ENCODE data around the gene SLC49A4. TPM values are rescaled to one million over a fixed set of nuclear protein-coding genes. Genes with fewer than 3 reads are reported as not detected.
"Not testable (repeated sequence)": the region's sequence is repeated elsewhere in the genome, so short reads cannot be mapped to it uniquely, and the experiment has no call there.

The SLC49A4 gene, protein sequence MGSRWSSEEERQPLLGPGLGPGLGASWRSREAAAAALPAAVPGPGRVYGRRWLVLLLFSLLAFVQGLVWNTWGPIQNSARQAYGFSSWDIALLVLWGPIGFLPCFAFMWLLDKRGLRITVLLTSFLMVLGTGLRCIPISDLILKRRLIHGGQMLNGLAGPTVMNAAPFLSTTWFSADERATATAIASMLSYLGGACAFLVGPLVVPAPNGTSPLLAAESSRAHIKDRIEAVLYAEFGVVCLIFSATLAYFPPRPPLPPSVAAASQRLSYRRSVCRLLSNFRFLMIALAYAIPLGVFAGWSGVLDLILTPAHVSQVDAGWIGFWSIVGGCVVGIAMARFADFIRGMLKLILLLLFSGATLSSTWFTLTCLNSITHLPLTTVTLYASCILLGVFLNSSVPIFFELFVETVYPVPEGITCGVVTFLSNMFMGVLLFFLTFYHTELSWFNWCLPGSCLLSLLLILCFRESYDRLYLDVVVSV
- 10 to 100 TPM; 21.2 to 25.7 (median 24.1) TPM for total RNA-seq

DNA sequence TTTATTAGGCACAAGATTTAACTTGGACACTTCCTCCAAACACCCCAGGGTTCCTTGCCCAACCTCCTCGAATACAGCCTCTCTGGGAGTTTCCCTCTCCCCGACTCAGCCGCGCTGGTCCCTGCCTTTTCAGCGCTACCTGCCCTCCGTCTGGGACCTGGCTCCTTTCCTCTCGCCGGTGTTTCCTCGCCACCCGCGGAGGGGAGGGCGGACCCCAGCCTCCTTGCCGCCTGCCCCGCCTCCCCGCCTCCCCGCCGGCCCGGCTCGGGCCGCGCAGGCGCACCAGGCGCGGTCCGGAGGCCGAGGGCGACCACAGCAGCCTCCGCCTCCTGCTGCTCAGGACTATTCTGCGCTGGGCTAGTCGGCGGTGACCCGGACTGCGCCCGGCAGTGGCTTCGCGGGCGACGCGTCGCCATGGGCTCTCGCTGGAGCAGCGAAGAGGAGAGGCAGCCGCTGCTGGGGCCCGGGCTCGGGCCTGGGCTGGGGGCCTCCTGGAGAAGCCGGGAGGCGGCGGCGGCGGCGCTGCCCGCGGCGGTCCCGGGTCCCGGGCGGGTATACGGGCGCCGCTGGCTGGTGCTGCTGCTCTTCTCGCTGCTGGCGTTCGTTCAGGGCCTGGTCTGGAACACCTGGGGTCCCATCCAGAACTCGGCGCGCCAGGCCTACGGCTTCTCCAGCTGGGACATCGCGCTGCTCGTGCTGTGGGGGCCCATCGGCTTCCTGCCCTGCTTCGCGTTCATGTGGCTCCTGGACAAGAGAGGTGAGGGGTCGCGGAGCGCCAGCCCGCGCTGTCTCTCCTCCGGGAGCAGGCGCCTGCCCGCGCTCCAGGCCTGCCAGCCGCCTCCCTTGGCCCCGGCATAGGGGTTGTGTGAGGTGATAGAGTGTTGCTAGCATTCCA is at the start of gene SLC49A4:
TSS of gene SLC49A4 (plus strand) at position 291 of the 895 bp plus-strand sequence. CDS start at position 415, 124 bp downstream.
- no peaks in the 10 kb centered on the region for H3K36me3 ChIP-seq
- no peaks in the 10 kb centered on the region for H3K9me3 ChIP-seq
- whole genome bisulfite sequencing, result under 1% methylated on average over 26 of the region's 84 CpGs
- intact Hi-C loops (cut with DNase I), result loop anchor here (10.0 kb wide), 1 partner anchor 230 kb away; the partner anchor contains the start of genes DTX3L and PARP9
- peaks cover 4 to 39% (median 34%) of the 10 kb centered on the region in 4 donors for H3K4me1 ChIP-seq
- H3K27ac ChIP-seq (replicated peaks in 1 of 4), result peak within 1 kb of the TSS; percentile 97 to 98 (median 98)
- DNase-seq (ENCODE audit: extremely low spot score), result no peak
- H3K27me3 ChIP-seq, result no peaks in the 10 kb centered on the region
- TF ChIP-seq EP300 (IDR thresholded peaks at IDR 0.05) (peak; percentile 33), POLR2AphosphoS5 (IDR thresholded peaks at IDR 0.05) (peak; percentile 76 to 86), POLR2A (IDR thresholded peaks at IDR 0.05; ENCODE audit: low read depth) (peak; percentile 80)
- TF ChIP-seq, protein P1, sequence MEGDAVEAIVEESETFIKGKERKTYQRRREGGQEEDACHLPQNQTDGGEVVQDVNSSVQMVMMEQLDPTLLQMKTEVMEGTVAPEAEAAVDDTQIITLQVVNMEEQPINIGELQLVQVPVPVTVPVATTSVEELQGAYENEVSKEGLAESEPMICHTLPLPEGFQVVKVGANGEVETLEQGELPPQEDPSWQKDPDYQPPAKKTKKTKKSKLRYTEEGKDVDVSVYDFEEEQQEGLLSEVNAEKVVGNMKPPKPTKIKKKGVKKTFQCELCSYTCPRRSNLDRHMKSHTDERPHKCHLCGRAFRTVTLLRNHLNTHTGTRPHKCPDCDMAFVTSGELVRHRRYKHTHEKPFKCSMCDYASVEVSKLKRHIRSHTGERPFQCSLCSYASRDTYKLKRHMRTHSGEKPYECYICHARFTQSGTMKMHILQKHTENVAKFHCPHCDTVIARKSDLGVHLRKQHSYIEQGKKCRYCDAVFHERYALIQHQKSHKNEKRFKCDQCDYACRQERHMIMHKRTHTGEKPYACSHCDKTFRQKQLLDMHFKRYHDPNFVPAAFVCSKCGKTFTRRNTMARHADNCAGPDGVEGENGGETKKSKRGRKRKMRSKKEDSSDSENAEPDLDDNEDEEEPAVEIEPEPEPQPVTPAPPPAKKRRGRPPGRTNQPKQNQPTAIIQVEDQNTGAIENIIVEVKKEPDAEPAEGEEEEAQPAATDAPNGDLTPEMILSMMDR (IDR thresholded peaks at IDR 0.05), result no peak
- peak within 1 kb of the TSS; percentile 89 to 98 (median 92) for H3K4me3 ChIP-seq

DNA sequence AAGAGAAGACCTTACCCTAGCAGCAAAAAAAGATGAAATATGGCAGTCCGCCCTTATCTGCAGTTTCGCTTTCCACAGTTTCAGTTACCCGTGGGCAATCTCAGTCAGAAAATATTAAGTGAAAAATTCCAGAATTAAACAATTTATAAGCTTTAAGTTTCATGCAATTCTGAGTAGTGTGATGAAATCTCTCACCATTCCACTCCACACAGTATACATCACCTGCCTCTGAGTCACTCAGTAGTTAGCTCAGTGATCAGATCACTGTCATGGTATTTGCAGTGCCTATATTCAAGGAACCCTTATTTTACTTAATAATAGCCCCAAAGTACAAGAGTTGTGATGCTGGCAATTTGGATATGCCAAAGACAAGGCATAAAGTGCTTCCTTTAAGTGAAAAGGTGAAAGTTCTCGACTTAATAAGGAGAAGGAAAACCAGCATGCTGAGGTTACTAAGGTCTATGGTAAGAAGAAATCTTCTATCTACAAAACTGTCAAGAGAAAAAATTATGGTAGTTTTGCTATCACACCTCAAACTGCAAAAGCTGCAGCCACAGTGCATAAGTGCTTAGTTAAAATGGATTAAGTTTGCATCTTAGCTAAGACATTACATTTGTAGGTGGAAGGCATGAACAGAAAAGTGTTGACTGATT is 49.4 kb upstream of the SLC49A4 start:
- Histone ChIP-seq H3K27me3 (no peaks in the 10 kb centered on the region), H3K9me3 (no peaks in the 10 kb centered on the region), H3K27ac (replicated peaks in 1 of 4) (no peak overlapping the region), H3K4me3 (no peak overlapping the region), H3K4me1 (no peaks in the 10 kb centered on the region), H3K36me3 (peaks cover 3 to 33% (median 12%) of the 10 kb centered on the region in 4 donors)
- intact Hi-C loops (cut with DNase I), result no loop called here
- TF ChIP-seq EP300 (IDR thresholded peaks at IDR 0.05) (no peak), POLR2A (IDR thresholded peaks at IDR 0.05; ENCODE audit: low read depth) (no peak), POLR2AphosphoS5 (IDR thresholded peaks at IDR 0.05) (no peak)
- TF ChIP-seq, protein P1 (IDR thresholded peaks at IDR 0.05), result no peak
- no peak for DNase-seq (ENCODE audit: extremely low spot score)
- 91% methylated on average over 4 of the region's 4 CpGs for WGBS

DNA sequence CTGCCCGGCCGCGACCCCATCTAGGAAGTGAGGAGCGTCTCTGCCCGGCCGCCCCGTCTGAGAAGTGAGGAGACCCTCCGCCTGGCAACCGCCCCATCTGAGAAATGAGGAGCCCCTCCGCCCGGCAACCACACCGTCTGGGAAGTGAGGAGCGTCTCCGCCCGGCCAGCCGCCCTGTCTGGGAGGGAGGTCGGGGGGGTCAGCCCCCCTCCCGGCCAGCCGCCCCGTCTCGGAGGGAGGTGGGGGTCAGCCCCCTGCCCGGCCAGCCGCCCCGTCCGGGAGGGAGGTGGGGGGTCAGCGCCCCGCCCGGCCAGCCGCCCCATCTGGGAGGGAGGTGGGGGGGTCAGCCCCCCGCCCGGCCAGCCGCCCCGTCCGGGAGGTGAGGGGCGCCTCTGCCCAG is 47.6 kb upstream of the SLC49A4 start:
- no CpG with 5 or more reads among the region's 35 CpGs for WGBS
- H3K27me3 ChIP-seq; H3K27ac ChIP-seq (replicated peaks in 1 of 4); H3K4me1 ChIP-seq; H3K4me3 ChIP-seq; DNase-seq (ENCODE audit: extremely low spot score); intact Hi-C loops (cut with DNase I); H3K9me3 ChIP-seq: not testable (repeated sequence)
- peaks cover 0 to 39% (median 10%) of the 10 kb centered on the region in 4 donors for H3K36me3 ChIP-seq

DNA sequence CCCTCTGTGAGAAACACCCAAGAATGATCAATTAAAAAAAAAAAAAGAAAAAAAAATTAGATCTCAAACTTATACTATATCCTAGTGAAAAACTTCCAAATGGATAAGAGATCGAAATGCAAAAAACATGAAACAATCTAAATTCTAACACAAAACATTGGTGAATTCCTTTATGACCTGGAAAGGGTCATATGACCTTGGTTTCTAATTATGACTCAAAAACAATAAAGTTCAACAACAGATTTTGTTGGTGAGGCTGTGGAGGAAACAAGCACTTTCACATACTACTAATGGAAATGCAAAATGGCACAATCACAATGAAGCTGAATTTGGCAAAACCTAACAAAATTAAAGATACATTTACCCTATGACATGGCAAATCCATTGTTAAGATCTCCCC is 46.5 kb upstream of the SLC49A4 start:
- 100% methylated on average over 1 of the region's 1 CpG for WGBS
- Histone ChIP-seq H3K27ac (replicated peaks in 1 of 4) (no peak overlapping the region), H3K4me3 (no peak overlapping the region), H3K27me3 (no peaks in the 10 kb centered on the region), H3K4me1 (no peaks in the 10 kb centered on the region), H3K9me3 (no peaks in the 10 kb centered on the region), H3K36me3 (peaks cover 0 to 39% (median 8%) of the 10 kb centered on the region in 4 donors)
- intact Hi-C loops (cut with DNase I), result no loop called here
- no peak for TF ChIP-seq POLR2AphosphoS5 (IDR thresholded peaks at IDR 0.05)
- TF ChIP-seq EP300 (IDR thresholded peaks at IDR 0.05), result no peak
- no peak for TF ChIP-seq POLR2A (IDR thresholded peaks at IDR 0.05; ENCODE audit: low read depth)
- TF ChIP-seq, protein P1 (IDR thresholded peaks at IDR 0.05), result no peak
- DNase-seq (ENCODE audit: extremely low spot score), result no peak
